Measurements from ENCODE around the gene TMEM59L. TPM values are rescaled to one million over a fixed set of nuclear protein-coding genes. Genes with fewer than 3 reads are reported as not detected.
A peak's percentile ranks its signal among the peaks of the same experiment; 100 is the strongest.

TMEM59L gene
- total RNA-seq, 2 experiments from 2014 or later, result 0.11 TPM; not detected in 1

DNA sequence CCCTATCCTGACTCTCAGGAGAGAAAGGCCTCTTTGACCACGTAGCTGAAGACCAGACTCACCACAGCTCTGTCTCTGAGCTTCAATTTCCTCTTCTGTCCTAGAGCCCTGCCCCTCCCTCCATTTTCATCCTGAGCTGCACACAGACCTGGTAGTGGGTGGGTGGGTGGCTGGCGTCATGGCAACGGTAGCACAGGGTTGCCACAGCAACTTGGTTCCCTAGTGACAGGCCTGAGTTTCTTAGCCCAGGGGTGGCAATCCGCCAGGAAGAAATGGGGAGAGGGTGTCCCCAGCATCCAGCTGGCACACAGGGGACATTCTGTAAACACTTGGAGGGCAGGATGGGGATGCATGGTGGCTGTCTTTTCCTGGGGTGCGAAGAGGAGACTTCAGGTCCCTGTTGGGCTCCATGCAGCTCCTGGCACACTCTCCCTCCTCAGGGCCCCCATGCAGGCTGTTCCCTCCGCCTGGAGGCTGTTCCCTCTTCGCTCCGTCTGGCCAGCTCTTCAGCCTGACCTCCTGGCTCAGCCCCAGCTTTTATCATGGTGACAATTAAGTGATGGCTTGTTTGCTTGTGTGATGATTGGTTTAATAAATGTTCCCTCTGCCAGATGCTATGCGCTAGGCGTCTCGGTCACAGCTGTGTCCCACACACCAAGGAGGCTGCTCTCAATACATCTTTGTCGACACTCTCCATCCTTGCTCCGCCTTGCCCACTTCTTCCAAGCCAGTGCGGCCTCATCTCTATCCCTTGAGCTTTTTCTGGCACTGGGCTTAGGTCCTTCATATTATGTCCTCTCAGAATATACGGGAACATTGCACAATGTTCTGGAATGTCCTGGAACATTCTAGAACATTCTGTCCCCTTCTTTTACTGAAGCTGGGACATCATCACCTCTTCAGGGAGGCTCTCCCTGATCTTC, 16.8 kb downstream of the TMEM59L start:
- Mint-ChIP-seq H3K4me3 (no peak overlapping the region), H3K27me3 (no peaks in the 10 kb centered on the region), H3K4me1 (no peaks in the 10 kb centered on the region), H3K9me3 (ENCODE audit: low read depth) (no peaks in the 10 kb centered on the region), H3K27ac (no peak overlapping the region), H3K36me3 (ENCODE audit: low read depth) (no peaks in the 10 kb centered on the region)
- DNase-seq (no peak), ATAC-seq (no peak)
- ChIA-PET CTCF (interaction anchor here (0.7 to 1.1 kb wide), 2 partner anchors 72 to 408 kb away, joined by 3 read pairs; partner anchors contain the start of gene KXD1), POLR2A (no interaction called here)
- intact Hi-C loops (cut with DNase I, micrococcal nuclease), result no loop called here

- Mint-ChIP-seq H3K36me3 (ENCODE audit: low read depth) (no peaks in the 10 kb centered on the region), H3K4me3 (no peak overlapping the region), H3K27ac (no peak overlapping the region), H3K27me3 (no peaks in the 10 kb centered on the region), H3K9me3 (ENCODE audit: low read depth) (no peaks in the 10 kb centered on the region), H3K4me1 (peaks cover 19% of the 10 kb centered on the region)
- DNase-seq (no peak), ATAC-seq (no peak)
- intact Hi-C loops (cut with DNase I, micrococcal nuclease), result no loop called here
- ChIA-PET CTCF (no interaction called here), POLR2A (no interaction called here)
These were observed 20.7 kb downstream of the TMEM59L start for GRCh38 chr19:18633321-18633720.

DNA sequence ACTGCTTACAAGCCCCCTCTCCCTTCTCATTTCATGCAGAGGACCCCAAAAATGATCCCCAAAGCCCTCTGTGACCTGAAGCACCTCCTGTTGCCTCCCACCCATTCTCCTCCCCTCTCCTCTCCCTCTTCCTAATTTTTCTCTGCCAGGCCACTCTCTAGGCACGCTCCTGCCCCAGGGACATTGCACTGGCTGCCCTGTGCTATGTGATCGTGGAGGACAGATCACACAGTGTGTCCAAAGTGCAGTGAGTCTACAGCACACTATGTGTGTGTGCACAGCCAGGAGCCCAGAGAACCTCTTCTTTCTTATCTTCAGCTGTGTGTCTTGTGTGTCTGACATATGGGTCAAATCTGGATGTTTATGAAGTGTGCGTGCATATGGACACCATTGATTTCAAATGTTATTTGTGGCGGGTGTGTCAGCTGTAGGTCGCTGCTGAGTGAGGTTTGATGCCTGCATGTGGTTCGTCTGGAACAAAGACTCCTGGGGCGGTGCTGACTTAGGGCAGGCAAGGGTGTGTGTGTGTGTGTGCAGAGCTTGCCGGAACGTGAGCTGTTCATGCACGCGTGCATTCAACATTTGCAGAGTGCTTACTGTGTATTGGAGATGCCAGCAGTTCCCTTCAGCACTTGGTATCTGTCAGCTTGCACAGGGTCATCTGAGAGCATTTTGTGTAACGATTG, 22.1 kb downstream of the TMEM59L start:
- no peak overlapping the region for H3K4me3 Mint-ChIP-seq
- ATAC-seq, result no peak
- no peaks in the 10 kb centered on the region for H3K9me3 Mint-ChIP-seq (ENCODE audit: low read depth)
- ChIA-PET POLR2A (no interaction called here), CTCF (interaction anchor here (0.7 kb wide), 1 partner anchor 406 kb away, joined by 3 read pairs; no protein-coding TSS in a partner anchor)
- intact Hi-C loops (cut with DNase I, micrococcal nuclease), result loop anchor here in 1 of 2 experiments (5.0 kb wide), 1 partner anchor 773 kb away; the partner anchor contains the start of gene GATAD2A
- H3K27me3 Mint-ChIP-seq, result no peaks in the 10 kb centered on the region
- no peak overlapping the region for H3K27ac Mint-ChIP-seq
- no peak for DNase-seq
- H3K4me1 Mint-ChIP-seq, result peaks cover 24% of the 10 kb centered on the region
- no peaks in the 10 kb centered on the region for H3K36me3 Mint-ChIP-seq (ENCODE audit: low read depth)

- no peaks in the 10 kb centered on the region for H3K36me3 Mint-ChIP-seq (ENCODE audit: low read depth)
- CTCF ChIA-PET, result no interaction called here
- H3K27me3 Mint-ChIP-seq, result no peaks in the 10 kb centered on the region
- no peak for DNase-seq
- H3K4me3 Mint-ChIP-seq, result peak overlapping the region; percentile 84
- POLR2A ChIA-PET, result no interaction called here
- peaks cover 24% of the 10 kb centered on the region for H3K4me1 Mint-ChIP-seq
- peak overlapping the region; percentile 48 for H3K27ac Mint-ChIP-seq
- ATAC-seq, result no peak
- H3K9me3 Mint-ChIP-seq (ENCODE audit: low read depth), result no peaks in the 10 kb centered on the region
- intact Hi-C loops (cut with DNase I, micrococcal nuclease), result loop anchor here (1.0 to 5.0 kb wide), 24 partner anchors 41 to 771 kb away; partner anchors contain the start of genes COPE (in 2 of the 2), CRTC1 (in 2 of the 2), DDX49 (in 2 of the 2) and ELL (in 2 of the 2)
These were observed 23.1 kb downstream of the TMEM59L start for GRCh38 chr19:18635831-18636182.

DNA sequence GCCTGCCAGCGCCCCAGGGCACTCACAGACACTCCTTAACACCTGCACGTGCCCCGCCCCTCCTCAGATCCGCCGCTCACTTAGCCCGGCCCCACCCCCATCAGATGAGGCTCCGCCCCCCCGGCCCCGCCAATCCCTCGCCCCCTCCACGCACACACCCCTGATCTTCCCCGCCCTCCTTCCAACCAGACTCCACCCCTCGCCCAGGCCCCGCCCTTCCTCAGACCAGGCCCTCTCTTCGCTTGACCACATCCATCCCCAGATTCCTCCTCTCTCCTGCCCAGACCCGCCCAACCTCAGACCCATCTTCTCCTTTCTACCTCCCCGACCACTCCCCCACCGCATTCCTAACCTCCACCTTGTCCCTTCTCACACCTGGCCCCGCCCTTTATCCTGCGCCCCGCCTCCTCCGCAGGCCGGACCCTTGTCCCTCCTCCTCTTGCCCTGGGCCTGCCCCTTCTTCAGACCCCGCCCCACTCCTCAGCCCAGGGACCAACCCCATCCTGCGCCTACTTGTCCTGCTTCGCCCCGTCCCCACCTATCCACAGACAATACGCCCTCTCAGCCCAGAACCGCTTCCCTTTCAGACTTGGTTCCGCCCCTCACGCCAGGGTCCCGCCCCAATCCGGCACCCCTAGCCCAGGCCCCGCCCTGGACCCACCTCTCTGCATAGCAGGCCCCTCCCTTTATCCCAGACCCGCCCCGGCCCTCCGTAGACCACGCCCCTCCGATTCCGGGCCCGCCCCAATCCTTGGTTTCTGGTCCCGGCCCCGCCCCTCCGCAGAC, 23.7 kb downstream of the TMEM59L start:
- Mint-ChIP-seq H3K27ac (peak overlapping the region; percentile 78), H3K36me3 (ENCODE audit: low read depth) (no peaks in the 10 kb centered on the region), H3K4me3 (peak overlapping the region; percentile 84), H3K27me3 (no peaks in the 10 kb centered on the region), H3K4me1 (peaks cover 24% of the 10 kb centered on the region), H3K9me3 (ENCODE audit: low read depth) (no peaks in the 10 kb centered on the region)
- ATAC-seq (peak; percentile 92), DNase-seq (peak; percentile 100)
- CTCF ChIA-PET, result no interaction called here
- intact Hi-C loops (cut with DNase I, micrococcal nuclease), result loop anchor here (1.0 to 5.0 kb wide), 24 partner anchors 42 to 771 kb away; partner anchors contain the start of genes COPE (in 2 of the 2), CRTC1 (in 2 of the 2), DDX49 (in 2 of the 2) and ELL (in 2 of the 2)
- POLR2A ChIA-PET, result no interaction called here

- no peak for ATAC-seq
These were observed 24.4 kb downstream of the TMEM59L start, which contains the start of gene KLHL26 for GRCh38 chr19:18636969-18637629. Gene KLHL26 (plus strand): TSS chr19:18637028. CDS start chr19:18637055, 27 bp downstream.

GRCh38 chr19:18637673-18638630, 25.3 kb downstream of the TMEM59L start:
- ATAC-seq, result no peak
- Mint-ChIP-seq H3K9me3 (ENCODE audit: low read depth) (no peaks in the 10 kb centered on the region), H3K27ac (peak overlapping the region; percentile 84), H3K27me3 (no peaks in the 10 kb centered on the region), H3K4me1 (peaks cover 24% of the 10 kb centered on the region), H3K4me3 (peak overlapping the region; percentile 84), H3K36me3 (ENCODE audit: low read depth) (no peaks in the 10 kb centered on the region)
- peak; percentile 31 for DNase-seq
- ChIA-PET POLR2A (no interaction called here), CTCF (no interaction called here)
- intact Hi-C loops (cut with DNase I, micrococcal nuclease), result loop anchor here (2.0 to 5.0 kb wide), 5 partner anchors 43 to 769 kb away; partner anchors contain the start of genes GATAD2A (in 1 of the 2), LSM4 (in 1 of the 2) and TMEM161A (in 1 of the 2)

More at GRCh38 chr19:18636969-18637629, 24.4 kb downstream of the TMEM59L start, which contains the start of gene KLHL26:
- CTCF ChIA-PET, result no interaction called here
- intact Hi-C loops (cut with DNase I, micrococcal nuclease), result loop anchor here (1.0 to 5.0 kb wide), 24 partner anchors 42 to 770 kb away; partner anchors contain the start of genes COPE (in 2 of the 2), CRTC1 (in 2 of the 2), DDX49 (in 2 of the 2) and ELL (in 2 of the 2)
- Mint-ChIP-seq H3K4me1 (peaks cover 24% of the 10 kb centered on the region), H3K36me3 (ENCODE audit: low read depth) (no peaks in the 10 kb centered on the region), H3K27me3 (no peaks in the 10 kb centered on the region), H3K27ac (peak within 1 kb of the TSS; percentile 84), H3K9me3 (ENCODE audit: low read depth) (no peaks in the 10 kb centered on the region), H3K4me3 (peak within 1 kb of the TSS; percentile 84)
- DNase-seq, result no peak
- POLR2A ChIA-PET, result no interaction called here

- ChIA-PET CTCF (interaction anchor here (0.6 to 0.7 kb wide), 2 partner anchors 37 to 74 kb away, joined by 3 read pairs; no protein-coding TSS in a partner anchor), POLR2A (no interaction called here)
- ATAC-seq, result no peak
- DNase-seq, result no peak
- no peak overlapping the region for H3K27ac Mint-ChIP-seq
- peaks cover 31% of the 10 kb centered on the region for H3K4me1 Mint-ChIP-seq
- H3K9me3 Mint-ChIP-seq (ENCODE audit: low read depth), result no peaks in the 10 kb centered on the region
- H3K27me3 Mint-ChIP-seq, result no peaks in the 10 kb centered on the region
- intact Hi-C loops (cut with DNase I, micrococcal nuclease), result loop anchor here in 1 of 2 experiments (5.0 kb wide), 1 partner anchor 768 kb away; the partner anchor contains the start of gene GATAD2A
- no peak overlapping the region for H3K4me3 Mint-ChIP-seq
- peaks cover 4% of the 10 kb centered on the region for H3K36me3 Mint-ChIP-seq (ENCODE audit: low read depth)
These were observed 27.1 kb downstream of the TMEM59L start for GRCh38 chr19:18639706-18640243.

GRCh38 chr19:18644196-18645034, 31.7 kb downstream of the TMEM59L start:
- Mint-ChIP-seq H3K4me3 (no peak overlapping the region), H3K9me3 (ENCODE audit: low read depth) (no peaks in the 10 kb centered on the region), H3K27me3 (no peaks in the 10 kb centered on the region), H3K27ac (no peak overlapping the region), H3K36me3 (ENCODE audit: low read depth) (peaks cover 9% of the 10 kb centered on the region), H3K4me1 (peaks cover 21% of the 10 kb centered on the region)
- no peak for ATAC-seq
- intact Hi-C loops (cut with DNase I, micrococcal nuclease), result no loop called here
- CTCF ChIA-PET, result no interaction called here
- POLR2A ChIA-PET, result no interaction called here
- no peak for DNase-seq

Measured in activated CD4-positive, alpha-beta T cell treated with anti-CD3 and anti-CD28 coated beads for 36 hours (primary cell).